ENCODE results near the gene PGR.

The PGR gene

GRCh38 chr11:101127197-101127698 lies 2.4 kb downstream of the PGR start:
- Histone ChIP-seq H3K27me3 (ENCODE audit: control insufficient read depth in 2 of 2, insufficient read depth in 2 of 2, low read length in 2 of 2) (peaks cover 16 to 40% of the 10 kb centered on the region in 2 donors), H3K36me3 (ENCODE audit: control insufficient read depth in 2 of 2, insufficient read depth in 2 of 2, low read length in 2 of 2) (no peaks in the 10 kb centered on the region), H3K4me1 (ENCODE audit: control insufficient read depth in 2 of 2, insufficient read depth in 2 of 2, low read length in 2 of 2) (no peaks in the 10 kb centered on the region), H3K27ac (ENCODE audit: low read depth in 2 of 2, low read length in 2 of 2) (peak overlapping the region in 1 of 2 donors; percentile 23), H3K9ac (ENCODE audit: low read depth in 1 of 2, low read length in 2 of 2) (peak overlapping the region in 1 of 2 donors; percentile 49), H3K4me3 (ENCODE audit: low read length in 2 of 2) (peak overlapping the region; percentile 51 to 69), H3K9me3 (ENCODE audit: control insufficient read depth in 2 of 2, low read length in 2 of 2) (no peaks in the 10 kb centered on the region)

DNA sequence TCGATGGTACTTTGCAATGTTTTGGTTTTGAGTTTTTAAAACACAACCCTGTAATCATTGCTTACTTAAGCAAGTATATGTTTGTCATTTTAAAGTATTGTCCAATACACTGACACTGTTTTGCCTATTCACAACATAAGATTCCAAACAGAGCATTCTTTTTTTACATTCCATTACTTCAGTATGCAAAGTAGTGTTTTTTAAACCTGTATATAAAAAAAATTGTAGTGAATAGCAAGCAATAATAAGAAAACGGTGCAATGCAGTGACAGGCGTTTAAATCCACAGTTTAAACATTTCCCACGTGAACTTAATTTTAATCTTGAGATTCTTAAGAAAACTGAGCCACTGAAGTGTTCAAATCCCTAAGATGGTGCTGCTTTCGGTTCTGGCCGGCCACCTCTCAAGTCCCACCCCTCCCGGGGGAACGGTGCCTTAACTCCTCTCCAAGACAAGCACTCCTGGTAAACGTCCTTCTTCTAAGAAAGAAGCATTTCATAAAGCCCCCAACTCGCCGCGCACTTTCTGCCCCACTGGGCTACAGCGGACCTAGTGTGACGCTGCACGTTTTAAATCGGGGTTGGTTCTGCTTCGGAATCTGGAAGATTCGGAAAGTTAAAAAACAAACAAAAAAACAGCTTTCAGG lies 2.9 kb downstream of the PGR start:
- Histone ChIP-seq H3K36me3 (ENCODE audit: control insufficient read depth in 2 of 2, insufficient read depth in 2 of 2, low read length in 2 of 2) (no peaks in the 10 kb centered on the region), H3K9me3 (ENCODE audit: control insufficient read depth in 2 of 2, low read length in 2 of 2) (no peaks in the 10 kb centered on the region), H3K4me1 (ENCODE audit: control insufficient read depth in 2 of 2, insufficient read depth in 2 of 2, low read length in 2 of 2) (no peaks in the 10 kb centered on the region), H3K9ac (ENCODE audit: low read depth in 1 of 2, low read length in 2 of 2) (peak overlapping the region in 1 of 2 donors; percentile 38), H3K4me3 (ENCODE audit: low read length in 2 of 2) (peak overlapping the region; percentile 51 to 69), H3K27ac (ENCODE audit: low read depth in 2 of 2, low read length in 2 of 2) (peak overlapping the region in 1 of 2 donors; percentile 23), H3K27me3 (ENCODE audit: control insufficient read depth in 2 of 2, insufficient read depth in 2 of 2, low read length in 2 of 2) (peaks cover 16 to 40% of the 10 kb centered on the region in 2 donors)

- no peaks in the 10 kb centered on the region for H3K36me3 ChIP-seq (ENCODE audit: control insufficient read depth in 2 of 2, insufficient read depth in 2 of 2, low read length in 2 of 2)
- no peaks in the 10 kb centered on the region for H3K4me1 ChIP-seq (ENCODE audit: control insufficient read depth in 2 of 2, insufficient read depth in 2 of 2, low read length in 2 of 2)
- no peak overlapping the region for H3K27ac ChIP-seq (ENCODE audit: low read depth in 2 of 2, low read length in 2 of 2)
- H3K9me3 ChIP-seq (ENCODE audit: control insufficient read depth in 2 of 2, low read length in 2 of 2) = no peaks in the 10 kb centered on the region
- H3K4me3 ChIP-seq (ENCODE audit: low read length in 2 of 2) = no peak overlapping the region
- H3K9ac ChIP-seq (ENCODE audit: low read depth in 1 of 2, low read length in 2 of 2) = no peak overlapping the region
- H3K27me3 ChIP-seq (ENCODE audit: control insufficient read depth in 2 of 2, insufficient read depth in 2 of 2, low read length in 2 of 2) = no peaks in the 10 kb centered on the region
These were observed 13.9 kb downstream of the PGR start for GRCh38 chr11:101115671-101116160.

DNA sequence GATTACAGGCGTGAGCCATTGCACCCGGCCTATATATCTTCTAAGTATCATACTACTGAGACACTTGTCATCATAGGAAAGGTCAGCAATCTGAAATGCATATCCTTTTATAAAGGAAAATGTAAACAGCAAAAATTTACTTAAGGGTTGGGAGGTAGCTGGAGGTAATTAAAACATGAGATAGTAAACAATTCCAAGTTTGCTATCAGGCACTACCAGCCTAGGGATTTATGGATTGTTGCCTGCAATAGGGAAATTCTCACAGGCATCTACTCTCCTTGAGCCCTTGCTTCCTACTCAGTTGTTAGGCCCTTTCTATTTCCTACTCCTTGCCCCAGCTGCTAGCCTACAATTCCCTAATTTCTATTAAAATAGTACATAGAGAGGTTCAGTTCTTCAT lies 16.1 kb downstream of the PGR start:
- Histone ChIP-seq H3K9ac (ENCODE audit: low read depth in 1 of 2, low read length in 2 of 2) (no peak overlapping the region), H3K4me1 (ENCODE audit: control insufficient read depth in 2 of 2, insufficient read depth in 2 of 2, low read length in 2 of 2) (no peaks in the 10 kb centered on the region), H3K36me3 (ENCODE audit: control insufficient read depth in 2 of 2, insufficient read depth in 2 of 2, low read length in 2 of 2) (no peaks in the 10 kb centered on the region), H3K9me3 (ENCODE audit: control insufficient read depth in 2 of 2, low read length in 2 of 2) (no peaks in the 10 kb centered on the region), H3K4me3 (ENCODE audit: low read length in 2 of 2) (no peak overlapping the region), H3K27ac (ENCODE audit: low read depth in 2 of 2, low read length in 2 of 2) (no peak overlapping the region), H3K27me3 (ENCODE audit: control insufficient read depth in 2 of 2, insufficient read depth in 2 of 2, low read length in 2 of 2) (no peaks in the 10 kb centered on the region)

DNA sequence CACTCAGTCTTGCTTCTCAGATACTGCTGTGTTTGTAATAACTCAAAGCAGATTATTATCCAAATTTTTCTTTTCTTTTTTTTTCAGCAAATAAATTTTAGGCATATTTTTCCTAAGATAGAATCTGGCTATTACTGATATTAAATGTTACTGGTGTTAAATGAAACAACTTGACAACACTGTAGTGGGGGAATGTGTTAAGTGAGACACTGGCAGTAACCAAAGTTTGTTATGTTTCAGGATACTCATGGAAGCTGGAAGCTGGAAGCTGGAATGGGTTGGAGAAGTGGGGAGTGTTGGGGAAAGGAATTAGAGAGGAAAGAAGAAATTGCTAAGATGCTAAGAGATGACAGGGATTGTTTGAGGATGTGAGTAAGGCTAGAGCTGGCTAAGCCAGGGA lies 24.9 kb downstream of the PGR start:
- no peaks in the 10 kb centered on the region for H3K4me1 ChIP-seq (ENCODE audit: control insufficient read depth in 2 of 2, insufficient read depth in 2 of 2, low read length in 2 of 2)
- H3K27ac ChIP-seq (ENCODE audit: low read depth in 2 of 2, low read length in 2 of 2) = no peak overlapping the region
- H3K4me3 ChIP-seq (ENCODE audit: low read length in 2 of 2) = no peak overlapping the region
- H3K9me3 ChIP-seq (ENCODE audit: control insufficient read depth in 2 of 2, low read length in 2 of 2) = no peaks in the 10 kb centered on the region
- H3K9ac ChIP-seq (ENCODE audit: low read depth in 1 of 2, low read length in 2 of 2) = no peak overlapping the region
- no peaks in the 10 kb centered on the region for H3K36me3 ChIP-seq (ENCODE audit: control insufficient read depth in 2 of 2, insufficient read depth in 2 of 2, low read length in 2 of 2)
- no peaks in the 10 kb centered on the region for H3K27me3 ChIP-seq (ENCODE audit: control insufficient read depth in 2 of 2, insufficient read depth in 2 of 2, low read length in 2 of 2)

DNA sequence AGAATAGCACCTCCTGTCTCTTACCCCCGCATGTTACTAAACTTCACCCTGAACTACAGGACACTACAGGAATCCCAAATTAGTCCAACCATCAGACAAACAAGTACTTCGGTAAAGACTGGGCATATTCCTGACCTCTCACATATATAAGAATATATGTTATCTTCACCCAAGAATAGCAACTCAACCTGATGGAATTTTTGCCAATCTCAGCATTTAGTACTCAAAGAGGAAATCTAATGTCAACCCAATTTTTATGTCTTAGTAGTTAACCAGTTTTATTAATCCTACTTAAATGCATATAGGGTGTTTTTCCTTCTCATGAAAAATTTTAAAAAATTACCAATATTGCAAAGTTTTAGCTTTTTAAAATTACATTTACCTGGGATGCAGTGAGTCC lies 26.2 kb downstream of the PGR start:
- Histone ChIP-seq H3K9ac (ENCODE audit: low read depth in 1 of 2, low read length in 2 of 2) (no peak overlapping the region), H3K27me3 (ENCODE audit: control insufficient read depth in 2 of 2, insufficient read depth in 2 of 2, low read length in 2 of 2) (no peaks in the 10 kb centered on the region), H3K36me3 (ENCODE audit: control insufficient read depth in 2 of 2, insufficient read depth in 2 of 2, low read length in 2 of 2) (no peaks in the 10 kb centered on the region), H3K9me3 (ENCODE audit: control insufficient read depth in 2 of 2, low read length in 2 of 2) (no peaks in the 10 kb centered on the region), H3K4me1 (ENCODE audit: control insufficient read depth in 2 of 2, insufficient read depth in 2 of 2, low read length in 2 of 2) (no peaks in the 10 kb centered on the region), H3K4me3 (ENCODE audit: low read length in 2 of 2) (no peak overlapping the region), H3K27ac (ENCODE audit: low read depth in 2 of 2, low read length in 2 of 2) (no peak overlapping the region)

DNA sequence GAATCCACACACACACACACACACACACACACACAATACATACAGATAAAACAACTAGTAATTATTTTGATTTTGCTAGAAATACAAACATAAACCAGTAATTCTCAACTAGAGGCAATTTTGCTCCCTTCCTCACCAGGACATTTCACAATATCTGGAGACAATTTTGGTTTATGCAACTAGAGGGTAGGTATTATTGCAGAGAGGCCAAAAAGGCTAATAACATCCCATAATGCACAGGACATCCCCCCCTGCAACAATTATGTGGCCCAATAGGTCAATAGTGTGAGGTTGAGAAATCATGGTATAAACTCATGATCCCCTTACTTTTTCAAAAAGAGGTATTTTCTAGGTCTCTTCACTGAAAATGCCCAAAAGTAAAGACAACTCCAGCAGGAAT lies 29.0 kb downstream of the PGR start:
- Histone ChIP-seq H3K36me3 (ENCODE audit: control insufficient read depth in 2 of 2, insufficient read depth in 2 of 2, low read length in 2 of 2) (no peaks in the 10 kb centered on the region), H3K9me3 (ENCODE audit: control insufficient read depth in 2 of 2, low read length in 2 of 2) (no peaks in the 10 kb centered on the region), H3K9ac (ENCODE audit: low read depth in 1 of 2, low read length in 2 of 2) (no peak overlapping the region), H3K4me1 (ENCODE audit: control insufficient read depth in 2 of 2, insufficient read depth in 2 of 2, low read length in 2 of 2) (no peaks in the 10 kb centered on the region), H3K27me3 (ENCODE audit: control insufficient read depth in 2 of 2, insufficient read depth in 2 of 2, low read length in 2 of 2) (no peaks in the 10 kb centered on the region), H3K4me3 (ENCODE audit: low read length in 2 of 2) (no peak overlapping the region), H3K27ac (ENCODE audit: low read depth in 2 of 2, low read length in 2 of 2) (no peak overlapping the region)

DNA sequence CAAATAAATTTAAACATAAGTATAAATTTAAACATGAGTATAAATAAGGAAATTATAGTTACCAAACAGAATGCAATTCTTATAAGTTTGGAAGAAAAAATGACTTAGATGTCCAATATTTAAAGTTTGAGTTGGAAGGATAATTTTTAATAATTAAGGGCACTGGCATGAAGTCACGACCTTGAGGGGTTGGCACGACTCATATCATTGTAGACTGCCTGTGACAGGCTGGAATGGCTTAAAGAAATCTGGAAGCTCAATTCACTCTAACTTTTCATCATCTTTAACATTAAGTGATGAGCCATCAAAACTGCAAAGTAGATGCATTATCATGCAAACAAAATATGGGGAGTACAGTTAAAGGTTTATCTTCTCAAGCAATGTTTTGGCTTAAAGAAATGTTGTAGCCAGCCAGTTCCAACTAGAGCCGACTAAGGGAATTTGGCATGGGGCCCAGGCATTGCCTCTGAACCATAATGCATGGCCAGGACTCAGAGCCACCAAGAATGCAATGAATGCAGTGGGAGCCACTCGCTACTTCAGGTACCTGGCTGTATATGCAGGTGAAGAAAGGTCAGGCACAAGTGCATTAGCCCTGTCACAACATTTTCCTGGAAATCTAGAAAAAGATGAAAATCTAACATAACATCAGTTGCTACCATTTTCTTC lies 33.4 kb downstream of the PGR start:
- Histone ChIP-seq H3K9me3 (ENCODE audit: control insufficient read depth in 2 of 2, low read length in 2 of 2) (no peaks in the 10 kb centered on the region), H3K4me1 (ENCODE audit: control insufficient read depth in 2 of 2, insufficient read depth in 2 of 2, low read length in 2 of 2) (no peaks in the 10 kb centered on the region), H3K27me3 (ENCODE audit: control insufficient read depth in 2 of 2, insufficient read depth in 2 of 2, low read length in 2 of 2) (no peaks in the 10 kb centered on the region), H3K9ac (ENCODE audit: low read depth in 1 of 2, low read length in 2 of 2) (no peak overlapping the region), H3K36me3 (ENCODE audit: control insufficient read depth in 2 of 2, insufficient read depth in 2 of 2, low read length in 2 of 2) (no peaks in the 10 kb centered on the region), H3K4me3 (ENCODE audit: low read length in 2 of 2) (no peak overlapping the region), H3K27ac (ENCODE audit: low read depth in 2 of 2, low read length in 2 of 2) (no peak overlapping the region)

DNA sequence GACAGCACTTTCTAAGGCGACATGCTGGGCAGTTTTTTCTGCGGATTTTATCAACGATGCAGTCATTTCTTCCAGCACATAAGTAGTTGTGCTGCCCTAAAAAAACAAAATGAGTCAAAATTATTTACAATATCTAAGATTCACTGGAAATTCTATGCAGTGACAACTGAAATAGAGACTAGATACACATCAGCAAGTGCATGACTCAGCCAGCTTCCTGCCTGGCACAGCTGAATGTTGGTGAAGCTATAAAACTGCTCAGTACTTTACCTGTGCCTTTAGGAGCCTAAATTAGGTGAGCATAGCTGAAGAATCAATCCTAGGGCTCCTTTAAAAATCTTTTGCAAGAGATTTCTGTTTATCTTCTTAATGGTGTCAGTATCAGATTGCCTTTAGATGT lies 37.8 kb downstream of the PGR start:
- H3K9ac ChIP-seq (ENCODE audit: low read depth in 1 of 2, low read length in 2 of 2) = no peak overlapping the region
- H3K27ac ChIP-seq (ENCODE audit: low read depth in 2 of 2, low read length in 2 of 2) = no peak overlapping the region
- no peaks in the 10 kb centered on the region for H3K9me3 ChIP-seq (ENCODE audit: control insufficient read depth in 2 of 2, low read length in 2 of 2)
- H3K27me3 ChIP-seq (ENCODE audit: control insufficient read depth in 2 of 2, insufficient read depth in 2 of 2, low read length in 2 of 2) = no peaks in the 10 kb centered on the region
- H3K4me3 ChIP-seq (ENCODE audit: low read length in 2 of 2) = no peak overlapping the region
- H3K4me1 ChIP-seq (ENCODE audit: control insufficient read depth in 2 of 2, insufficient read depth in 2 of 2, low read length in 2 of 2) = no peaks in the 10 kb centered on the region
- no peaks in the 10 kb centered on the region for H3K36me3 ChIP-seq (ENCODE audit: control insufficient read depth in 2 of 2, insufficient read depth in 2 of 2, low read length in 2 of 2)

- Histone ChIP-seq H3K4me1 (ENCODE audit: control insufficient read depth in 2 of 2, insufficient read depth in 2 of 2, low read length in 2 of 2) (no peaks in the 10 kb centered on the region), H3K9ac (ENCODE audit: low read depth in 1 of 2, low read length in 2 of 2) (no peak overlapping the region), H3K27me3 (ENCODE audit: control insufficient read depth in 2 of 2, insufficient read depth in 2 of 2, low read length in 2 of 2) (no peaks in the 10 kb centered on the region), H3K36me3 (ENCODE audit: control insufficient read depth in 2 of 2, insufficient read depth in 2 of 2, low read length in 2 of 2) (no peaks in the 10 kb centered on the region), H3K27ac (ENCODE audit: low read depth in 2 of 2, low read length in 2 of 2) (no peak overlapping the region), H3K9me3 (ENCODE audit: control insufficient read depth in 2 of 2, low read length in 2 of 2) (no peaks in the 10 kb centered on the region), H3K4me3 (ENCODE audit: low read length in 2 of 2) (no peak overlapping the region)
These were observed 38.8 kb downstream of the PGR start for GRCh38 chr11:101090679-101091270.
